Measurements from ENCODE around the gene TMEM52B. TPM values are rescaled to one million over a fixed set of nuclear protein-coding genes. Genes with fewer than 3 reads are reported as not detected.
"Not testable (repeated sequence)": the region's sequence is repeated elsewhere in the genome, so short reads cannot be mapped to it uniquely, and the experiment has no call there.

Gene TMEM52B
- total RNA-seq, 4 donors from 2014 or later = 0.16 TPM; not detected in 3

GRCh38 chr12:10214895-10215267 lies 36.0 kb downstream of the TMEM52B start:
- 71% methylated on average over 3 of the region's 3 CpGs for WGBS
- Histone ChIP-seq H3K27ac (peak overlapping the region; percentile 99), H3K4me3 (peak overlapping the region; percentile 75), H3K36me3 (peaks cover 11% of the 10 kb centered on the region), H3K27me3 (no peaks in the 10 kb centered on the region), H3K9me3 (no peaks in the 10 kb centered on the region), H3K4me1 (peaks cover 33% of the 10 kb centered on the region)
- no peak for DNase-seq (ENCODE audit: low spot score in 2 of 2)
- TF ChIP-seq EP300 (IDR thresholded peaks at IDR 0.05) = no peak
- TF ChIP-seq POLR2AphosphoS5 (IDR thresholded peaks at IDR 0.05) = no peak
- no peak for TF ChIP-seq POLR2A (IDR thresholded peaks at IDR 0.05)
- no peak for TF ChIP-seq CTCF (IDR thresholded peaks at IDR 0.05)

GRCh38 chr12:10215436-10215835 lies 36.6 kb downstream of the TMEM52B start:
- peak overlapping the region; percentile 99 for H3K27ac ChIP-seq
- WGBS = 71% methylated on average over 2 of the region's 2 CpGs
- no peaks in the 10 kb centered on the region for H3K9me3 ChIP-seq
- peaks cover 38% of the 10 kb centered on the region for H3K4me1 ChIP-seq
- no peak for TF ChIP-seq EP300 (IDR thresholded peaks at IDR 0.05)
- no peak for TF ChIP-seq POLR2AphosphoS5 (IDR thresholded peaks at IDR 0.05)
- TF ChIP-seq CTCF (IDR thresholded peaks at IDR 0.05) = no peak
- no peak for TF ChIP-seq POLR2A (IDR thresholded peaks at IDR 0.05)
- H3K27me3 ChIP-seq = no peaks in the 10 kb centered on the region
- H3K36me3 ChIP-seq = peaks cover 17% of the 10 kb centered on the region
- H3K4me3 ChIP-seq = peak overlapping the region; percentile 75
- DNase-seq (ENCODE audit: low spot score in 2 of 2) = no peak

- Histone ChIP-seq H3K4me1 (peaks cover 42% of the 10 kb centered on the region), H3K36me3 (peaks cover 20% of the 10 kb centered on the region)
- not testable (repeated sequence) for H3K27ac ChIP-seq; H3K9me3 ChIP-seq; H3K4me3 ChIP-seq; H3K27me3 ChIP-seq; DNase-seq (ENCODE audit: low spot score in 2 of 2)
- WGBS = 91% methylated on average over 13 of the region's 13 CpGs
Measured at GRCh38 chr12:10215946-10216345, 37.1 kb downstream of the TMEM52B start.

GRCh38 chr12:10218021-10218420 lies 39.2 kb downstream of the TMEM52B start:
- Histone ChIP-seq H3K9me3 (no peaks in the 10 kb centered on the region), H3K4me3 (no peak overlapping the region), H3K27ac (no peak overlapping the region), H3K36me3 (peaks cover 41% of the 10 kb centered on the region), H3K4me1 (peaks cover 37% of the 10 kb centered on the region), H3K27me3 (no peaks in the 10 kb centered on the region)
- 92% methylated on average over 6 of the region's 6 CpGs for WGBS
- no peak for TF ChIP-seq EP300 (IDR thresholded peaks at IDR 0.05)
- no peak for TF ChIP-seq POLR2AphosphoS5 (IDR thresholded peaks at IDR 0.05)
- no peak for TF ChIP-seq CTCF (IDR thresholded peaks at IDR 0.05)
- no peak for TF ChIP-seq POLR2A (IDR thresholded peaks at IDR 0.05)
- no peak for DNase-seq (ENCODE audit: low spot score in 2 of 2)

GRCh38 chr12:10220398-10221077 lies 41.7 kb downstream of the TMEM52B start:
- peaks cover 22% of the 10 kb centered on the region for H3K4me1 ChIP-seq
- peaks cover 53% of the 10 kb centered on the region for H3K36me3 ChIP-seq
- TF ChIP-seq CTCF (IDR thresholded peaks at IDR 0.05) (no peak), POLR2AphosphoS5 (IDR thresholded peaks at IDR 0.05) (peak in 2 of 3 donors; percentile 66 to 88)
- peak; percentile 86 to 91 for DNase-seq (ENCODE audit: low spot score in 2 of 2)
- no peak overlapping the region for H3K4me3 ChIP-seq
- no peaks in the 10 kb centered on the region for H3K9me3 ChIP-seq
- WGBS = 37% methylated on average over 8 of the region's 8 CpGs
- H3K27me3 ChIP-seq = no peaks in the 10 kb centered on the region
- H3K27ac ChIP-seq = peak overlapping the region; percentile 66

GRCh38 chr12:10221846-10222245 lies 43.0 kb downstream of the TMEM52B start:
- 89% methylated on average over 5 of the region's 5 CpGs for WGBS
- TF ChIP-seq POLR2A (IDR thresholded peaks at IDR 0.05) = no peak
- TF ChIP-seq EP300 (IDR thresholded peaks at IDR 0.05) = no peak
- no peak for TF ChIP-seq POLR2AphosphoS5 (IDR thresholded peaks at IDR 0.05)
- TF ChIP-seq CTCF (IDR thresholded peaks at IDR 0.05) = no peak
- Histone ChIP-seq H3K27me3 (no peaks in the 10 kb centered on the region), H3K4me1 (peaks cover 20% of the 10 kb centered on the region), H3K9me3 (no peaks in the 10 kb centered on the region), H3K4me3 (no peak overlapping the region), H3K36me3 (peaks cover 53% of the 10 kb centered on the region), H3K27ac (no peak overlapping the region)
- no peak for DNase-seq (ENCODE audit: low spot score in 2 of 2)

Data from suprapubic skin (tissue), 4 donors.